RCC 7860 (cell line): Measurements from ENCODE around the gene OLA1.
A peak's percentile ranks its signal among the peaks of the same experiment; 100 is the strongest.
"Not testable (repeated sequence)": the region's sequence is repeated elsewhere in the genome, so short reads cannot be mapped to it uniquely, and the experiment has no call there.

Experiments used
- DNase-seq: peaks from one replicate; pipeline ENCODE4 v3.0.0-alpha.2; 2015; ENCODE audit warnings: low spot score
- FAIRE-seq: peaks from 2 replicates; lab custom pipeline; 2012; peaks lifted over from hg19 to GRCh38; lab: Jason Lieb, UNC

OLA1 gene

DNA sequence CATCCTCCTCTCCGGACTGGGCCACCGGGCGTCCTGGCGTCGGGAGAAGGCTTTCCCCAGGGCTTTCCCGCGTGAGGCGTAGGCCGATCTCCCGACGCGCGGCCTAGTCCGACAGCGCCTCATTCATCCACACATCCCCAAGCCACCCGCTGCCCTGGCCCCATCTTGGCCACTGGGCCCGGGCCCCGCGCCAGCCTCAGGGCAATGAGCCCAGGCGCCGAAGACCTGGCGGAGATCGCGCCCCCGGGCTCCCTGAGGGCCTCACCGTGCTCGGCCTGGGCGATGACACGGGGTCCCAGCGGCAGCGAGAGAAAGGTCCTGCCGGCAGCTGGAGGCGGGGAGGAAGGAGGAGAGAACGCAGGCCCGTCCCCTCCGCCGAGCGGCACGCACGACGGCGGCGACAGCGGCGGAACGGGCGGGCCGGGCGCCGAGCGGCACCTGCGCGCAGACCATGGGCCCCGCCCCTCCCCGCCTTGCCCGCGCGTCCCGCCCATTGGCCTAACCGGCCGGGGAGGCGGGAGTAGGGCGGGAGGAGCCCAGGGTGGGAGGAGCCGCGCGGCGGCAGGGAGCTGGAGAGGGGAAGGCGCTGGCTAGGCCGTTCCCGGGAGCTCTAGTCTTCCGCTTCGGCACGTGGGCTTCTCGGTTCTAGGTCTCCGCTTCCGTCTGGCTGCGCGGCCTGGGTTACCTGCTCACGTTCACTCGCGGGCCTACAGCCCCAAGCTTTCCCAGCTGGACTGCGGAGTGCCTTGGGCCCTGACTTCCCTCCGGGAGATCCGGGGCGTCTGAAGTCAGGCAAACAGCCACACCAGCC lies at the start of gene OLA1:
Gene OLA1 (minus strand): TSS at position 346 of the 811 bp plus-strand sequence. CDS start 1,717 bp downstream, outside the sequence.
- no peak for FAIRE-seq
- DNase-seq, result peak; percentile 87

DNA sequence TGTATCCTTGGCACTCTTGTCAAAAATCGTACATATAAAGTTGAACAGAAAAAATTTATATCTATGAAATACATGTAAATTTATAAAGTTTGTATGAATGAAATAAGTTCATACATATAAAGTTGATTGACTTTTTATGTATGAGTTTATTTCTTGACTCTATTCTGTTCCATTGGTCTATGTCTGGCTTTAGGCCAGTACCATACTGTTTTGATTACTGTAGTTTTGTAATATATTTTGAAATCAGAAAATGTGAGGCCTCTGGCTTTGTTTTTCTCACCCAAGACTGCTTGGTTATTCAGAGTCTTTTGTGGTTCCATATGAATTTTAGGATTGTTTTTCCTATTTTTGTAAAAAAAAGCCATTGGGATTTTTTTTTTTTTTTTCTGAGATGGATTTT lies 44.6 kb upstream of the OLA1 start:
- DNase-seq (no peak), FAIRE-seq (no peak)

DNA sequence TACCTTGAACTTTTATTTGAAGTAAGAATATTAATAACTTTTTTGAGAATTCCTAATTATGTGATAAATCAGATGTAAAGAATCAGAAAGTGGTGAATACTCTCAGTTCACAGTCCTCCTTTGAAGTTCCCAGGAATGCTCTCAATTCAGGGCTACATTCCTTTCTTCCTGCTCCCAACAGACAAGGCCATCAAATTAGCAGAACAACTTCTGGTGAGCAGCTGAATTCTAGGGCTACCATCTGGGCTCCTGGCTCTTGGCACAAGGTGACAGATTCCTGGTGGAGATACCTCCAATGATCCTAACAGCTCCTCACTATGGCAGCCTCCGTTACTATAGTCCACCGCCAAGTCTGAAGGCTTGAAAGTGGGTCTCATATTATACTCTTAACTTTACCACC lies 37.8 kb upstream of the OLA1 start:
- DNase-seq (no peak), FAIRE-seq (no peak)

DNA sequence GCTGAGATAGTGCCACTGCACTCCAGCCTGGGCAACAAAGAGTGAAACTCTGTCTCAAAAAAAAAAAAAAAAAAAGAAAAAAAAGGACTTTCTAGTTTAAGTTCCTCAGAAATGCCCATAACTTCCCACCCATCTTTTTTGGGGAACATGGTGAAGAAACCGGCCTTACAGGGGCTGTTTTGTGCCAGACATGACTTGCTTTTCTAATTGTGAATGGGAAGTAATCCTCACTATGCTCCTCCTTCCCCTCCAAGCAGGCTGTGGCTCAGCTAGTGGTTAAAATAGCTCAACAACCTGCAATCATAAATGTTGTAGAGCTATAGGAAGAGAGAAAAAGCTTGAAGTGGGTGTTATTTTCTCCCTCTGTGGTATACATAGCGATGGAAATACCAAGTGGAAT lies 34.1 kb upstream of the OLA1 start:
- DNase-seq (no peak), FAIRE-seq (no peak)

DNA sequence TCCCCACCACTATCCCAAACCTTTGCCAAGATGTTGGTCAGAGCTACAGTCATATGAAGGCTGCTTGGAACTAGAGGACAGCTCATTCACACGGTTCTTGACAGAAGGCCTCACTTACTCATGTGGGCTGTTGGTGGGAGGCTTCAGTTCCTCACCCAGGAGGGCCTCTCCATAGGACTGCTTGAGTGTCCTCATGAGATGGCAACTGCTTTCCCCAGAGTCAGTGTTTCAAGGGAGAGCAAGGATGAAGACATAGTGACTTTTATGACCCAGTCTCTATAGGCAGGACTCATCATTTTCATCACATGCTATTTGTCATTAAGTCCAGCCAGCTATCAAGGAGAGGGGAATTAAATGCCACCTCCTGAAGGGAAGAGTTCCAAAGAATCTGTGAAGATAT lies 33.4 kb upstream of the OLA1 start:
- FAIRE-seq, result no peak

DNA sequence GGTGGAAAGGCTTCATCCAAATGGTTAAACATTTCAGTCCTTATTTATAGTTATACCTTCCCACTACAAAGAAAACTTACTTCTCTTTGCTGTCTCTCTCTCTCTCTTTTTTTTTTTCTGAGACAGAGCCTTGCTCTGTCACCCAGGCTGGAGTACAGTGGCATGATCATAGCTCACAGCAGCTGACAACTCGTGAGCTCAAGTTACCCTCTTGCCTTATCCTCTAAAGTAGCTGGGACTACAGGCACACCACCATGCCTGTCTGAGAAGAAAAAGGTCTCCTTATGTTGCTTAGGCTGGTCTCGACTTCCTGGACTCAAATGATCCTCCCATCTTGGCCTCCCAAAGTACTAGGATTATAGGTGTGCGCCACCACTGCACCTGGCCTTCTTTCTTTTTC lies 32.3 kb upstream of the OLA1 start:
- no peak for FAIRE-seq
- DNase-seq, result no peak

More for the DNA sequence above, 33.4 kb upstream of the OLA1 start:
- no peak for DNase-seq

DNA sequence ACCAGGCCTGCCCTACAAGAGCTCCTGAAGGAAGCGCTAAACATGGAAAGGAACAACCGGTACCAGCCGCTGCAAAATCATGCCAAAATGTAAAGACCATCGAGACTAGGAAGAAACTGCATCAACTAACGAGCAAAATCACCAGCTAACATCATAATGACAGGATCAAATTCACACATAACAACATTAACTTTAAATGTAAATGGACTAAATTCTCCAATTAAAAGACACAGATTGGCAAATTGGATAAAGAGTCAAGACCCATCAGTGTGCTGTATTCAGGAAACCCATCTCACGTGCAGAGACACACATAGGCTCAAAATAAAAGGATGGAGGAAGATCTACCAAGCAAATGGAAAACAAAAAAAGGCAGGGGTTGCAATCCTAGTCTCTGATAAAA lies 21.9 kb upstream of the OLA1 start:
- FAIRE-seq, DNase-seq: not testable (repeated sequence)

DNA sequence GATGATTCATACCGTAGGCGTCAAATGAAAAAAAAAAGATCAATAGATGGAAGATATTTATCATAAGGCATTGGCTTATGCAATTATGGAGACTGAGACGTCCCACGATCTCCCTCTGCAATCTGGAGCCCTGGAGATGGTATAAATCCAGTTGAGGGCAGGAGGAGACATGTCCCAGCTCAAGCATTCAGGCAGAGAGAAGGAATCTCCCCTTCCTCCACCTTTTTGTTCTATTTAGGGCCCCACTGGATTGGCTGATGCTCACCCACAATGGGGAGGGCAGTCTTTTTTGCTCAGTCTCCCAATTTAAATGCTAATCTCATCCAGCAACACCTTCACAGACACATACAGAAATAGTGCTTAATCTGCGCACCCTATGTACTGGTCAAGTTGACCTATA lies 18.0 kb upstream of the OLA1 start:
- DNase-seq, result no peak
- FAIRE-seq, result no peak

DNA sequence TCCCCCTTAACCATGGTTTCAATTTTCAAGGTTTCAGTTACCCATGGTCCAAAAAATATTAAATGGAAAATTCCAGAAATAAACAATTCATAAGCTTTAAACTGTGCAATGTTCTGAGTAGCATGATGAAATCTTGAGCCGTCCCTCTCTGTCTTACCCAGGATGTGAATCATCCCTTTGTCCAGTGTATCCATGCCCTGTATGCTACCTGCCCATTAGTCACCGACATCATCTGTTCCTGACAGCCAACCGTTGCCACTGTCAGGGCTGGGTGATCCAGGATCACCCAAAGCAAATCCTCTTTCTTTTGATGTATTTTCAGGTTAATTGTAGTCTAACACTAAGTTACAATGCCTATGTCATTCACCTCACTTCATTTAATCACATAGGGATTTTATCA lies 15.7 kb upstream of the OLA1 start:
- DNase-seq, result peak; percentile 91
- FAIRE-seq, result peak; percentile 97

DNA sequence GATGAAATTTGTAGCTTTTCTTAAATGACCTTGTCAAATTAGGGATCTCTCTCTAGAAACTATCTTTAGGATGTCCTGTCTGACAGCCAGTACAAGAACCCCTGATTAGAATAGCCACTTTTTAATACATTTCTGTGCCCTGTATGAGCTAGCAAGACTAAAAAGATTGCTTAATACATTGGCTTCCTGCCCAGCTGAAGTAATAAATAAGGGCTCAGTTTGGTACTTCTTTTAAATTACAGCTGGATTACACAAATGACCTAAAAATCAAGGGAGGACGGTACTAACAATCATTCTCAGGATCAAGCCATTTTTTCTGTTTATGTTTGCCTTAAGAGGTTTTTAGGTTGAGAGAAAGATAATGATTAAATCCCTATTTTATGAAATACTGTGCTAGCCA lies 11.6 kb upstream of the OLA1 start:
- DNase-seq (no peak), FAIRE-seq (no peak)

DNA sequence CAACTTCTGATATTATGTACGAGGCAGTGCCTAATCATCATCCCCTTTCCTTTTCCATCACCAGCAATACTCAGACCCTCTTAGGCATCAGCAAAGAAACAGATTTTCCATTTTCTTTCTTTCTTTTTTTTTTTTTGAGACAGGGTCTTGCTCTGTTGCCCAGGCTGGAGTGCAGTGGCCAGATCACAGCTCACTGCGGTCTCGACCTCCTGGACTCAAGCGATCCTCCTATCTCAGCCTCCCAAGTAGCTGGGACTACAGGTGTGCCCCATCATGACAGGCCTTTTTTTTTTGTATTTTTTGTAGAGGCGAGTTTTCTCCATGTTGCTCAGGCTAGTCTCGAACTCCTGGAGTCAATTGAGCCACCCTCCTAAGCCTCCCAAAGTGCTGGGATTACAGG lies 5.9 kb upstream of the OLA1 start:
- no peak for FAIRE-seq
- no peak for DNase-seq

DNA sequence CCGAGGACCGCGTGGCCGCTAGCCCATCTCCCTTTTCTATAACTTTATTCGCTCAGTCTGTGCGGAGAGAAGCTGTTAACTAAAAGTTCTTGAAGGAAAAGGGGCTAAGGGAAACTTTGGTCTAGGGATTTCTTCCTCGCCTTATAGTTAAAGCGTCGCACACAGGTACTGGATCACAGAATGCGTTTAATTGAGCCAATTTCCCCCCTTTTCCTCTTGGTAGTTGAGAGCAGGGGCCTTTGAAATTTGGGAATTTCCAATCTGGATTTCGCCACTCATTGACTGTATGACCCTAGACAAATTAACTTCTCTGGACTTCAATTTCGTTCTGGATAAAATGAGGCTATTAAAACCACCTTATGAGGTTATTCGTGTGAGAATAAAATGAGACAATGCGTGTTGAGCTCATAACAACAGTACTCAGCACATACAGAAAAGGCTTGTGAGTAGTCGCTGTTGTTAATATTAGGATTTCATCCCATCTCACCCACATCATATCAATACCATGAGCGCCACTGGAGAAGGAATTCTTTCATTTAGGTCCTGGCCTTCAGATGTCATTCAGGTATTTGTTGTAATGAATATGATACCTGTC lies 763 bp upstream of the OLA1 start:
- no peak for FAIRE-seq
- no peak for DNase-seq

DNA sequence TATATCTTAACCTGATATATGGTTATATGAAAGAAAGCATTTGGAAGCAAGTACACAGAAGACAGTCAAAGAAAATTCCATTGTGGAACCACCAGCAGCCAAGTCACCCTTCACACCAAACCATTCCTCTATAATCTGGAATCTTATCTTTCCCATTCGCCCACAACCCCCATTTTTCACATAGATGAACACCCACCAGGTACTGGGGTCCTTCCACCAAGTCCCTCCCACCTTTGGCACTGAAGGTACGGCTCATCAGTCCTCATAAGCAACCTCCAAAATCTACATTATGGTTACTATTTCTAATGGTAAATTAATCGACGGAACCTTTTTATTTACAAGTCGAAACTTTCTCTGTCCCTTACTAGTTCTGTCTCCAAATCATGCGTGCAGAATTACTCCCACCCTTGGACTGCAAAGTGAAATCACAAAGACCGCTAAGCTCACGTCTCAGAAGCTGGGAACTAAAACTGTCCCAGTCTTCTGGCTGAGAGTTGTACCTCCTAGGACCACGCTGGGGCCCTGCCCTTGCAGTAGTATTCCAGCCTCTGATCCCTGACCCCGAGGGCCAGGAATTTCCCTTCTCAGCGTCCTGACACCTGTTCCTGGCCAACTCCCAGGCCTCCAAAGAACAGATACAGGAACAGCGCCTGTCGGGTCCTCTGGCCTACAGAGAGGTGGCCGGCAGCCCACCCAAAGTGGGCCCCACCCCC lies 702 bp downstream of the OLA1 start:
- DNase-seq, result peak; percentile 9
- FAIRE-seq, result no peak

DNA sequence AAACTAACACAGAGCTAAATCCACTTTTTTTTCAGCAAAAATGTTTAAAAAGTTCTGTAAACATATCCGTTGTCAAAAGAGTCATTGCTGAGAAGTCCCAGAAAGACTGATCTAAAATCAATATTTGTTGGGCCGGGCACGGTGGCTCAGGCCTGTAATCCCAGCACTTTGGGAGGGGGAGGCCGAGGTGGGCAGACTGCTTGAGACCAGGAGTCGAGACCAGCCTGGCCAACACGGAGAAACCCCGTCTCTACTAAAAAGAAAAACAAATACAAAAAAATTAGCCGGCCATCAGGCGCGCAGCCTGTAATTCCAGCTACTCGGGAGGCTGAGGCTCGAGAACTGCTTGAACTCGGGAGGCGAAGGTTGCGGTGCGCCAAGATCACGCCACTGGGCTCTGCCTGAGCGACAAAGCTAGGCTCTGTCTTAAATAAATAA lies 1.4 kb downstream of the OLA1 start:
- DNase-seq, result no peak
- FAIRE-seq, result no peak

DNA sequence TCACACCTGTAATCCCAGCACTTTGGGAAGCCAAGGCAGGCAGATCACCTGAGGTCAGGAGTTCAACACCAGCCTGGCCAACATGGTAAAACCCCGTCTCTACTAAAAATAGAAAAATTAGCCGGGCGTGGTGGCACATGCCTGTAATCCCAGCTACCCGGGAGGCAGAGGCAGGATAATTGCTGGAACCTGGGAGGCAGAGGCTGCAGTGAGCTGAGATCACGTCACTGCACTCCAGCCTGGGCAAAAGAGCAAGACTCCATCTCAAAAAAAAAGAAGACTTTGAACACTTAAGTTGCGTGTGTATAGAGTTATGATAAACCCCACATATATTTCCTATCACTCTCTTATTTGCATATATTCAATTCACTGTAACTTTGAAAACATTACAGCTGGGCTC lies 2.7 kb downstream of the OLA1 start:
- not testable (repeated sequence) for DNase-seq, FAIRE-seq

DNA sequence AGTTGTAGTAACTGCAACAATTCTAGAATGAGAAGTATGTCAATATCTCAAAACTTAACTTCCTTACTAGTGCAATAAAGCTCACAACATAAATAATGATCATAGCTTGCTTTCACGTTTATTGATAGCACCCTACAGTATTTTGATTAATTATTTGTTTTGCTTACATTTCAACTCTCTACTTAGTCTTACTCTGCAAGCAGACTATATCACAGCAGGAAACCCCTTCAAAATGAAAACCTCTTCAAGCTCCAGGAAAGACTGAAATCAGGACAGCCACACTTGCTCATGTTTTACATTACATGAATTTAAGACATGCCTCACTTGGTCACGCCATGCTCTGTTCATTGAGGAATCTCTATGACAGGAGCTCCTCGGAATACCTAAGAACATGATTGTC lies 3.3 kb downstream of the OLA1 start:
- FAIRE-seq, result no peak
- no peak for DNase-seq

DNA sequence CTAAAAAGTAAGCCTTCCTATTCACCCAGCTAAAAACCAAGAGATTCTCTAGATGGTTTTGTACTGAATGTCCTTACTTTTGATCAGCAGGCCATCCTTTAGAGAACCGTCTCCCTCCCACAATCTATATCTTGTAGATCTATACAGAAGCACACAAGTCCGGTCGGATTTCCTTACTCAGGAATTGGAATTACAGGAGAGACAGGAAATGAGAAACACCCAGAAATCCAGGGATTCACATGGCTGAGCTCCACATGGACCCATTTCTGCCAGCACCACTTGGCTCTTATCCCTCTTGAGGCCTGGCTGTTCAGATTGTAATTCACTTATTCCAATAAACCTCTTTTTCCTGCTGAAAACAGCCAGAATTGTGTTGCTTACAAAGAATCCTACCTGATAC lies 4.5 kb downstream of the OLA1 start:
- FAIRE-seq, result no peak
- no peak for DNase-seq

DNA sequence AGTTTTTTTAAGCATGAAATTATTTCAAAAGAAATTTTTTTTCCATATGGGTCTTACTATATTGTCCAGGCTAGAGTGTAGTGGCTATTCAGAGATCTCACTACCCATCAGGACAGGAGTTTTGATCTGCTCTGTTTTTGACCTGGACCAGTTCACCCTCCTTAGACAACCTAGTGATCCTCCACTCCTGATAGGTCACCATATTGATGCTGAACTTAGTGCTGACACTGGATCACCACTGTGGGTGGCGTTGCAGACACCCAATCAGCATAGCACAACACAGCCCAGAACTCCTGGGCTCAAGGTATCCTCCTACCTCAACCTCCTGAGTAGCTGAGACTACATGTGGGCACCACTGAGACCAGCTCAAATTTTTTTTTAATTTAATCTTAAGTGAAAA lies 8.2 kb downstream of the OLA1 start:
- no peak for DNase-seq
- FAIRE-seq, result no peak

DNA sequence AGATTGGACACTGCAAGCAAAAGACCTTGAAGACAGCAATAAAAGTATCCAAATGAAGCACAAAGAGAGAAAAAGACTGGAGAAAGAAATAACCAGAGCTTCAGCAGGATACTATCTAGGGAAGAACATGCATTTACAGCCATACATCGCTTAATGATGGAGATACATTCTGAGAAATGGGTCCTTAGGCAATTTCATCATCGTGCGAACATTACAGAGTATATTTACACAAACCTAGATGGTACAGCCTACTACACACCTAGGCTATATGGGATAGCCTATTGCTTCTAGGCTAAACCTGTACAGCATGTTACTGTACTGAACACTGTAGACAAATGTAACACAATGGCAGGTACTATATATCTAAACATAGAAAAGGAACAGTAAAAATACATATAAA lies 11.9 kb downstream of the OLA1 start:
- DNase-seq, result no peak
- no peak for FAIRE-seq

DNA sequence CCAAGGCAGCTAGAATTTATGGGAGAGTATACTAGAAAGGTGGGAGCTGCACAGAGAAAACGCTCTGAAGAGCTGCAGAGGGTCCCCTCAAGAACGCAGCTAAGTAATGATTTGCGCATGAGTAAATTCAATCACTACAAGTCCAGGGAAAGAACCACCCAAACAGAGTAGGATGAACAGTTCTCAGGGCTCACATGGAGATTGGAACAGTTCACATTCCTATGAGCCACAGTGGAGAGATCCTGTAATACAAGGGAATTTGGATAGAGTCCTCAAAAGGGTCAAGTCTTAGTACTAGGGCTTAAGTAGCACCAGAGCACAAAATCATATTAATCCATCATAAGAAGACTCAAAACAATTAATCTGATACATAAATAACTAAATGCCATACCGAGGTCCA lies 12.7 kb downstream of the OLA1 start:
- FAIRE-seq (no peak), DNase-seq (no peak)

DNA sequence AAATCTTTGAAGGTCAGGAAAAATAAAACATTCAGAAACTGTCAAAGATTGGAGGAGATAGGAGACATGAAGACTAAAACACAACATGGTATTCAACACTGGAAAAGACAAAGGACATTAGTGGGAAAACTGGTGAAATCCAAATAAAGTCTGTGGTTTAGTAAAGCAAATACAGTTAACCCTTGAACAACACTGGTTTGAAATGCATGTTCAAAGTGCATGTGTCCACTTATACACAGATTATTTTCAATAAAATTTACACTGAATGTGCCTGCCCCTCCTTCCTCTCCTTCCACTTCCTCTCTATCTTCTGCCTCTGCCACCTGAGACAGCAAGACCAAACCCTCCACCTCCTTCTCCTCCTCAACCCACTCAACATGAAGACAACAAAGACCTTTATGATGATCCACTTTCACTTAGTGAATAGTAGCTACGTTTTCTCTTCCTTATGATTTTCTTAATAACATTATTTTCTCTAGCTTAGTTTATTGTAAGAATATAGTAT lies 14.5 kb downstream of the OLA1 start:
- FAIRE-seq (no peak), DNase-seq (no peak)

DNA sequence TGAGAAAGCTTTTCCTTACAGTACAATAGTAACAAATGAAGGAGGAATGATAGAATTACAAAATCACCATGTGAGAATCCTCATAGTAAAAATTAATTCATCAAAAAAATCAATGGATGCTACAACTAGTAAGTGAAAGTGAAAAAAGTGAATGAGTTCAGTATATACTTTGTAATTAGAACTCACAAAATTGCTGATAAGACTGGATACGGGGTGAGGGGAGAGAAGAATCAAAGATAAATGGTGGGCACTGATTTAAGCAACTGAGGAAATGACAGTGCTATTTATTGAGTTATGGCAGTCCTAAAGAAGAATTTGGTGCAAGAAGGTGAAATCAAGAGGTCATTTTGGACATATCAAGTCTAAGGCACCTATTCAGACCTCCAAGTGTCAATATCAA lies 20.6 kb downstream of the OLA1 start:
- no peak for DNase-seq
- FAIRE-seq, result no peak
